A549 (cell line): ENCODE results near the gene SHANK1.

ENCODE experiments used
- BHLHE40 ChIP-seq: IDR thresholded peaks from 2 replicates; pipeline ENCODE4 v1.6.1; 2012; ENCODE audit warnings: low read depth, low read length, inconsistent platforms
- EP300 ChIP-seq, 2 experiments: fragments of >200 bp; sonication (Bioruptor Twin); formaldehyde crosslinking; IDR thresholded peaks; 2 replicates in 1 of 2; 3 replicates in 1 of 2; pipeline ENCODE4 v1.6.1; 2016 to 2017
- POLR2A ChIP-seq: IDR thresholded peaks from 2 replicates; pipeline ENCODE4 v1.6.1; 2012; ENCODE audit warnings: mild to moderate bottlenecking, low read length
- TF ChIP-seq, protein P1 (sequence below): fragments of 200-600 bp; sonication (generic); IDR thresholded peaks from 2 replicates; pipeline ENCODE4 v1.6.1; 2016; ENCODE audit warnings: antibody characterized with exemption, mild to moderate bottlenecking, moderate library complexity
- TF ChIP-seq, protein P2 (sequence below): fragments of >200 bp; sonication (Bioruptor Twin); formaldehyde crosslinking; IDR thresholded peaks from 3 replicates; pipeline ENCODE4 v1.5.1; 2016

DNA sequence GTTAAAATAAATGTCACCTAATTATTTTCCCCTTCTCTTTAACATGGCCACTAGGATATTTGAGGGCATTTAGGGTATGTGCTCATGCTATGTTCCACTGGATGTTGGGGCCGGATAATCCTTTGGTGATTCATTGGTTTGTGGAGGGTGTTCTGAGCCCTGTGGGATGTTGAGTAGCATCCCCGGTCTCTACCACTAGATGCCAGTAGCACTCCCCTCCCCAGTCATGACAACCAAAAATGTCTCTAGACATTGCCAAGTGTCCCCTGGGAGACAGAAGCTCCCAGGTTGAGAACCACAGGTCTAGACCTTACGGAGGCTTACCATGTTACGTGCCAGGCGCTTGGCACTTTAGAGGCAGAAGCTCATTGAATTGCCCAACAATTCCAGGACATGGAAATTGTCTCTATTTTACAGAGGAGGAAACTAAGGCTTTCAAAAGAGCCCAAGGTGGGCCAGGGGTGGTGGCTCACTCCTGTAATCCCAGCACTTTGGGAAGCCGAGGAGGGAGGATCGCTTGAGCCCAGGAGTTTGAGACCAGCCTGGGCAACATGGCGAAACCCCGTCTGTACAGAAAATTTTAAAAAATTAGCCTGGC is 14.1 kb downstream of the SHANK1 start:
- TF ChIP-seq BHLHE40 = no peak
- no peak for TF ChIP-seq EP300 (IDR thresholded peaks at IDR 0.05)
- TF ChIP-seq, protein P1, sequence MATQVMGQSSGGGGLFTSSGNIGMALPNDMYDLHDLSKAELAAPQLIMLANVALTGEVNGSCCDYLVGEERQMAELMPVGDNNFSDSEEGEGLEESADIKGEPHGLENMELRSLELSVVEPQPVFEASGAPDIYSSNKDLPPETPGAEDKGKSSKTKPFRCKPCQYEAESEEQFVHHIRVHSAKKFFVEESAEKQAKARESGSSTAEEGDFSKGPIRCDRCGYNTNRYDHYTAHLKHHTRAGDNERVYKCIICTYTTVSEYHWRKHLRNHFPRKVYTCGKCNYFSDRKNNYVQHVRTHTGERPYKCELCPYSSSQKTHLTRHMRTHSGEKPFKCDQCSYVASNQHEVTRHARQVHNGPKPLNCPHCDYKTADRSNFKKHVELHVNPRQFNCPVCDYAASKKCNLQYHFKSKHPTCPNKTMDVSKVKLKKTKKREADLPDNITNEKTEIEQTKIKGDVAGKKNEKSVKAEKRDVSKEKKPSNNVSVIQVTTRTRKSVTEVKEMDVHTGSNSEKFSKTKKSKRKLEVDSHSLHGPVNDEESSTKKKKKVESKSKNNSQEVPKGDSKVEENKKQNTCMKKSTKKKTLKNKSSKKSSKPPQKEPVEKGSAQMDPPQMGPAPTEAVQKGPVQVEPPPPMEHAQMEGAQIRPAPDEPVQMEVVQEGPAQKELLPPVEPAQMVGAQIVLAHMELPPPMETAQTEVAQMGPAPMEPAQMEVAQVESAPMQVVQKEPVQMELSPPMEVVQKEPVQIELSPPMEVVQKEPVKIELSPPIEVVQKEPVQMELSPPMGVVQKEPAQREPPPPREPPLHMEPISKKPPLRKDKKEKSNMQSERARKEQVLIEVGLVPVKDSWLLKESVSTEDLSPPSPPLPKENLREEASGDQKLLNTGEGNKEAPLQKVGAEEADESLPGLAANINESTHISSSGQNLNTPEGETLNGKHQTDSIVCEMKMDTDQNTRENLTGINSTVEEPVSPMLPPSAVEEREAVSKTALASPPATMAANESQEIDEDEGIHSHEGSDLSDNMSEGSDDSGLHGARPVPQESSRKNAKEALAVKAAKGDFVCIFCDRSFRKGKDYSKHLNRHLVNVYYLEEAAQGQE = no peak
- TF ChIP-seq, protein P2, sequence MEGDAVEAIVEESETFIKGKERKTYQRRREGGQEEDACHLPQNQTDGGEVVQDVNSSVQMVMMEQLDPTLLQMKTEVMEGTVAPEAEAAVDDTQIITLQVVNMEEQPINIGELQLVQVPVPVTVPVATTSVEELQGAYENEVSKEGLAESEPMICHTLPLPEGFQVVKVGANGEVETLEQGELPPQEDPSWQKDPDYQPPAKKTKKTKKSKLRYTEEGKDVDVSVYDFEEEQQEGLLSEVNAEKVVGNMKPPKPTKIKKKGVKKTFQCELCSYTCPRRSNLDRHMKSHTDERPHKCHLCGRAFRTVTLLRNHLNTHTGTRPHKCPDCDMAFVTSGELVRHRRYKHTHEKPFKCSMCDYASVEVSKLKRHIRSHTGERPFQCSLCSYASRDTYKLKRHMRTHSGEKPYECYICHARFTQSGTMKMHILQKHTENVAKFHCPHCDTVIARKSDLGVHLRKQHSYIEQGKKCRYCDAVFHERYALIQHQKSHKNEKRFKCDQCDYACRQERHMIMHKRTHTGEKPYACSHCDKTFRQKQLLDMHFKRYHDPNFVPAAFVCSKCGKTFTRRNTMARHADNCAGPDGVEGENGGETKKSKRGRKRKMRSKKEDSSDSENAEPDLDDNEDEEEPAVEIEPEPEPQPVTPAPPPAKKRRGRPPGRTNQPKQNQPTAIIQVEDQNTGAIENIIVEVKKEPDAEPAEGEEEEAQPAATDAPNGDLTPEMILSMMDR = peak; percentile 80
- no peak for TF ChIP-seq POLR2A
